Measurements from ENCODE around the gene SAFB.

DNA sequence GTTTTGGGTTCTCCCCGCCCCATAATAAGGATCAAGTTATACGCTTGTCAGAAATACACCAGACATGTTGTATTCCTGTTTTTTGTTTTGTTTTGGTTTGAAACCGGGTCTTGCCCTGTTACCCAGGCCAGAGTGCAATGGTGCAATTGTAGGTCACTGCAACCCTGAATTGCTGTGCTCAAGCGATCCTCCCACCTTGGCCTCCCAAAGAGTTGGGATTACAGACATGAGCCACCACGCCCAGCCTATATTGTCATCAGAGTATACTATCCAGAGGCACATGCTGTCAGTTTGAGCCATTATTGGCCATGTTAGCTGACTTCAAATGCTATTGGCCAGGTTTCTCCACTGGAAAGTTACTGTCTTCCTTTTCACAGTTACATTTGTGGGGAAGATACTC is 9.8 kb downstream of the SAFB start:
- TF ChIP-seq EZH2 (IDR thresholded peaks at IDR 0.05; ENCODE audit: borderline replicate concordance, low read depth, low read length, poor library complexity, severe bottlenecking): no peak
- TF ChIP-seq, protein P1, sequence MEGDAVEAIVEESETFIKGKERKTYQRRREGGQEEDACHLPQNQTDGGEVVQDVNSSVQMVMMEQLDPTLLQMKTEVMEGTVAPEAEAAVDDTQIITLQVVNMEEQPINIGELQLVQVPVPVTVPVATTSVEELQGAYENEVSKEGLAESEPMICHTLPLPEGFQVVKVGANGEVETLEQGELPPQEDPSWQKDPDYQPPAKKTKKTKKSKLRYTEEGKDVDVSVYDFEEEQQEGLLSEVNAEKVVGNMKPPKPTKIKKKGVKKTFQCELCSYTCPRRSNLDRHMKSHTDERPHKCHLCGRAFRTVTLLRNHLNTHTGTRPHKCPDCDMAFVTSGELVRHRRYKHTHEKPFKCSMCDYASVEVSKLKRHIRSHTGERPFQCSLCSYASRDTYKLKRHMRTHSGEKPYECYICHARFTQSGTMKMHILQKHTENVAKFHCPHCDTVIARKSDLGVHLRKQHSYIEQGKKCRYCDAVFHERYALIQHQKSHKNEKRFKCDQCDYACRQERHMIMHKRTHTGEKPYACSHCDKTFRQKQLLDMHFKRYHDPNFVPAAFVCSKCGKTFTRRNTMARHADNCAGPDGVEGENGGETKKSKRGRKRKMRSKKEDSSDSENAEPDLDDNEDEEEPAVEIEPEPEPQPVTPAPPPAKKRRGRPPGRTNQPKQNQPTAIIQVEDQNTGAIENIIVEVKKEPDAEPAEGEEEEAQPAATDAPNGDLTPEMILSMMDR (conservative IDR thresholded peaks at IDR 0.05; ENCODE audit: low read depth, low read length): no peak

Measured in A673 (cell line).